NCI-H2107 treated with DMSO at 0.1 percent for 48 hours (cell line): ENCODE measurements around the gene SLC1A4.
"Not testable (repeated sequence)": the region's sequence is repeated elsewhere in the genome, so short reads cannot be mapped to it uniquely, and the experiment has no call there.

Experiments used
- DNase-seq: peaks from one replicate; lab custom pipeline; 2025; ENCODE audit not compliant: unreplicated experiment; lab: John Stamatoyannopoulos, UW

SLC1A4 gene

GRCh38 chr2:64963719-64964118 is 25.5 kb upstream of the SLC1A4 start:
- no peak for DNase-seq

- no peak for DNase-seq
Measured at GRCh38 chr2:64966017-64966416, 23.2 kb upstream of the SLC1A4 start.

GRCh38 chr2:64966839-64967238 is 22.4 kb upstream of the SLC1A4 start:
- DNase-seq, result no peak

DNA sequence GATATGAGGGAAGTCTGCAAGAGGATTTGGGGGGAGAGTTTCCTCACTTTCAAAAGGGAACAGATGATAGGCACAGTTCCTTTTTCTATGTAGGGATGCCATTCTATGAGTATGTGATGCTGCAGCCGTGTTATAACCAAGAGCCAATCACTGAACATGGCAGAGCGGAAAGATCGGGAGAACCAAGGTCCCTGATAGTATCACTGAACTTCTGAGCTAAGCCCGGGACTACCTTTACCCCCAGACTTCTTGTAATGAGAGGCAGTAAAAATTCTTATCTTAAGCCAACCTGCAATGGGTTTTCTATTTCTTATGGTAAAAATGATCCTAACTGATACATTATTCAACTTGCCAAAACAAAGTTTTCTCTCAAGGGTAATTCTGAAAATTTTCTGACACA is 21.6 kb upstream of the SLC1A4 start:
- DNase-seq, result no peak

- DNase-seq, result not testable (repeated sequence)
Measured at GRCh38 chr2:64969086-64969485, 20.1 kb upstream of the SLC1A4 start.

DNA sequence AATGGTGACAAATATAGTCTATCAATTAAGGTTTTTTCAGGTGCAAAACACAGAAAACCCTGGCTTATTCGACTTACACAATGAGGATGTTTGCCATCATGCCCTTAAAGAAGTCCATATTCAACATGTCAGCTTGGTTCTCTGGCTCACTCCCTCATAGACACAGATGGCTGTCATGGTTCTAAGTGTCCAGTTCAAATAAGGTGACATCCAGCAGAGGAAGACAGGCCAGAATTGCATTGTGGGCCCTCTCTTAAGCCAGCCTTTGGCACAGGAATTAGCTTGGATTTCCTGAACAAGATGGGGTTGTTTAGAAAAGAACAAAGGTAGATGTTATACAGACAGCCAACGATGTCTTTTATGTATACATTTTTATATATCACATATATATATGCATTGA is 18.7 kb upstream of the SLC1A4 start:
- DNase-seq, result no peak

DNA sequence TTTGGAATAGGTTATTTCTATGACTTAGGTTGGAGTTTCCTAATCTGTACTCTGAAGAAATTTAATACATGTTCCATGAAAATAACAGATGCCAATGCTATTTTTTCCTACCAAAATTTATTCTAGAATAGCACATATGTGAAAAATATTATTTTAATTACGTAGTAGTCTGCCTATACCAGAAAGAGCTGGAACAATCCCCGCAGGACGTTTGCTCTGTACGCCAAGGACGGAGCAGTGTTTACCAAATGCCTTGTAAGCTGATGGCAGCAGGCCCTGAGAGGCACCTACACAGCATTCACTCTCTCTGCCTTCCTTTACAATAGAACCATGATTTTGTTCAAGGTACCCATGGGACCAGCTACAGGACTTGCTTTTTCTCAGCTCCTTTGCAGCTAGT is 16.8 kb upstream of the SLC1A4 start:
- no peak for DNase-seq

DNA sequence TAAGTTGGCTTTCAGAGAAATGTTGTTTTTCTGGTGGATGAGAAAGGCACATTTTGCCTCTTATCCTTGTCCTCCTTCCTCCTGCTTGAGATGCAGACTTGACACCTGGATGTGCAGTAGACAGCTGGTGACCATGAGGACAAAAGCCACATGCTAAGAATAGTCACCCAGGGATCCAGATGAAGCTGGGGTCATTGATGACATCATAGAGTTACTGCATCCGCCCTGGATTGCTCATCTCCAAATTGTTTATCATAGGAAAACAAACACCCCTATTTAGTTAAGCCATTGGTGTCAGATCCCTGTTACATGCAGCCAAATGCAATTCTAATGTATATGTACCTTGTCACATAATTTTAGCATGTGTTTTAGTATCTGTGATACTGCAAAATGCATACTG is 16.3 kb upstream of the SLC1A4 start:
- DNase-seq, result no peak

GRCh38 chr2:64975232-64975821 is 13.9 kb upstream of the SLC1A4 start:
- no peak for DNase-seq

DNA sequence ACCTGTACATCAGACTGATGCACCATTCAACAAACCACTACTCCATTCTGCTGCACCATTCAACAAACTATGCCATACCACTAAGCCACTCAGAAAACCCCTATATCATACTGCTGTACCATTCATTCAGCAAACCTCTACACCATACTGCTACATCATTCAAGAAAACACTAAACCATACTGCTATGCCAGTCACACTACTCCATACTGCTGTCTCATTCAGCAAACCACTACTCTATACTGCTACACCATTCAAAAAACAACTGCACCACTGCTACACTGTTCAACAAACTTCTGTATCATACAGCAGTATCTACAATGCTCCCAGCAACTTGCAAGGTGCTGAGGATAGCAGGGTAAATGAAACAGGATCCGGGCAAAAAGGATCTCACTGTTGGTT is 12.9 kb upstream of the SLC1A4 start:
- DNase-seq, result no peak

DNA sequence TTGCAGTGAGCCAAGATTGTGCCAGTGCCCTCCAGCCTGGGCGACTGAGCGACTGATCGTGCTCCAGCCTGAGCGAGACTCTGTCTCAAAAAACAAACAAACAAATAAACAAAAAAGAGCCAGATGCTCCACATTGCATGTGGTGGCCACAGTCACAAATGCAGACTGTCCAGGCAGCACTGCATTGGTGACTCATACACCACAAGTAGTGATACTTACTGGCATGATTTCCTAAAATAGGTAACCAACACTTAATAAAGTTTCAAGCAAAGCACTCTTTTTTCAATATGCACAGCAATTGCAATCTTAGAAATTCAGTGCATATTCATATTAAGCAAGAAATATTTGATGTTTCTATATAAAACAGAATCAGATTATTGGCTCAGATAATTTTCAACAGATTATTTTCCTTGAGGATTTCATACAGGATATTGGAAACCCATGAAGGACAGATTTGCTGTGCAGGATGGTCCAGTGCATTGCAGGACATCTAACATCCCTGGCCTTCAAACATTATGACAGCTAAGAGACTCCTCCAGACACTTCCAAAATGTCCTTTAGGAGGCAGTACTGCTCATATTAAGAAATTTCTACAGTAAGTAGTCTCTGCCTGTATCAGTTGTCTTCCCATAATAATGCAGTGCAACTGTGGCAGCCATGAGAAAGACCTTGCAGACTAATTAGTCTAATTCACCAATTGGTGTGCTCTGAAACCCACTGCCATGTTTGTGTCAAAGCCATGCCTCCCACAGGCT is 10.5 kb upstream of the SLC1A4 start:
- no peak for DNase-seq

GRCh38 chr2:64979744-64980143 is 9.5 kb upstream of the SLC1A4 start:
- peak; percentile 43 for DNase-seq

DNA sequence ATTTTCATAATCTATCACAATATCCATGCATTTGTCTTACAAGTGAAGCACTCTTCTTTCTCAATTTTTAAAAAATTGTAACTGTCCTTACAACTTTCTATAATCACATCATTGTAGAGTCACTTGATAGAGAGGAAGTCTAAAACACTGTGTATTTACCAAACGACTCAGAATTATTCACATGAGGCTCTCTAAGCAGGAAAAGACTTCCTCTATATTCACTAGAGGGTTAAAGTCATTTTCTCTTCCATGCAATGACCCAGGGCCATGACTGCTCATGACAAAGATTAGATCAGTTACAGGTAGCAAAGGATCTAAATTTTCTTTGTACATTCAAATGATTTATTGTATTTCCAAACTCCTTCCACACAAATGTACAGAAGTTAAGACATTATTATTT is 9.0 kb upstream of the SLC1A4 start:
- no peak for DNase-seq

DNA sequence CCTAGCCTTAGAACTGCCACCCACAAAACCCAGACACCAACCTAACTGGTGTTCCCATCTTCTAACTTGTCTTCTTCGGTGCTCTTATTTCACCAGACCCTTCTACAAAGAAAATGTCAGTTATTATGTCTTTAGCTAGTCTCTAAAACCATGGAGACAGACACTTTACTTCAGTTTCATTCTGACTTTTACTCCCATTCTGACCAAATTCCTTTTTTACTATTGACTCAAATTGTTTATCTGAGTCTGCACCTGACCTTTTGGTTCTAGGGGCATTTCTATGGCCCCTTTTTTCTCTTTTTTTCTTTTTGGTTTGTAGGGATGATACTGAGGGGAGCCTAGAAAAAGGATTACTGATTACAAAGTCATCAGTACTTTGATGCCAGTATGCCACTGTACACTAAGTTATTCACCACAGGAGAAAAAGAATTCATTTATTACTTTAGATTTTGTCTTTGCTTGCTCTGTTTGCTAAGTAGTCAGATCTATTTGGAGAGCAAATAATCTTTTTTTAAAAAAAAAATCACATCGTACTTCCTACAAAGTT is 6.8 kb upstream of the SLC1A4 start:
- DNase-seq, result no peak

DNA sequence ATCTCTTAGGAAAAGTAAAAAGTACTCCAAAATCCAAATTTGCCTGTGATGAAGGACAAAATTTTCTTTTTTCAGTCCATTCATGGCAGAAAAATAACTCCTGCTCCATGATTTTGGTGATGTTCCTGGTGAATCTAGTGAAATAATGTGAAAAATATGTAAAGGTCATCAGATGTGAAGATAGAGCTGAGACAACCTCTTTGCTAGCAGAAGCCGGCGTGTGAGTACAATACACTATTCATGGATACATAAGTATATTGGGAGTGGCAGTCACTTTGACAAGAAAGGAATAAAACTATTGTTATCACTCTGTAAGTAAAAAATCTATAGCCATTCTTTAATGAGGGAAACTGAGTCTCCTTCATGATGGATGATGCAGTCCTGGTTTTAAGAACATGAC is 6.3 kb upstream of the SLC1A4 start:
- DNase-seq, result no peak

DNA sequence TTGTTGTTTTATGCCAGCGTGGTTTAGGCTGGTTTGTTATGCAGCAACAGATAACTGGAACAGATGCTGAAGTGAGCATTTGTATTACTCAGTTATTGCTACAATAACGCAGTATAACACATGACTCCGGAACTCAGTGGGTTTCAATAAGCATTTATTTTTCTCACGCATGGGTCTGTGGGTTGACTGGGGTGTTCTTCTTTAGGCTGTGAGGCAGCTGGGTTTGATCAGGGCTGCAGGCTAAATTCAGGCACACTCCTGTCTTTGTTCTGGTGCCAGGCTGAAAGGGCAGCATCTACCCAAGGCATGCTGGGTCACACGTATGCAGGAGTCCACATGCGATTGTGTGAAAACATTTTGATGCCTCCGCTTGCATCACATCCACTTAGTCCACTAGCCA is 3.8 kb upstream of the SLC1A4 start:
- no peak for DNase-seq

DNA sequence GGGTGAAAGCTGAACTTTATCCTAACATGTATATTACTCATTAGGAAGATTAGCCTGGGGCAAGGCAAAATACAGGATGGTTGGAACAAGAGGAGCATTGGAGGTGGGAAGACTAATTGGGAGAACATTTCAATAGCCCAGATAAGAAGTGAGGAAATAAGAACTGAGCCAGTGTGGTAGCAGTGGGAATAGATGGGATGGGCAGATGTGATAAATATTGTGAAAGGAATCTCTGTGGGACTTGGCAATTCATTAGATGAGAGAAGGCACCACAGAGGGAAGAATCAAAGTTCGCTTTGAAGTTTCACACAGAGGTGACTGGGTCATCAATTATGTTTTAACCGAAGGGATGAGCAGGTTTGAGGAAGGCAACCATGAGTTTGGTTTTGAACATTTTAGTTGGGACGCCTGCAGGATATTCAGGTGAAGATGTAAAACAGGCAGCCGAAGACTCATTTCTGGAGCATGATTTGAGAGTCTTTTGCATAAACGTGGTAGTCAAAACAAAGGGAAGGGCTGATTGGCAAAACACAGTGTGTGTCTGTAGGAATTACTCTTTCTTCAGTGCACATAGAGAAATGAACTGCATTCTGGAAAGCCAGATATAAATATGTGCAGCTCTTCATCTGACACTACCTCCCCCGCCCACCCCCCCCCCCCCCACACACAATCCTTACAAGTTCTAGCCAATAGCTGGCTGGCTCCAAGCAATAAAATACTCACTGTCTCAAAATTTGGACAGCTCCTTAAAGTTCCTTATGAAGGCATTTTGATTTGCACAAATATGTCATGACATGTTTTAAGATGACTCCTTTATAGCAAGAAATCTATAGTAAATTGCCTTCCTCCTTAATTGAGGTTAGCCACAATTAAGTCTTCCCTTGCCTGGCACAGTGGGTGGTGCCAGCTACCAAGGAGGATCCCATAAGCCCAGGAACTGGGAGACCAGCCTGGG is 1.9 kb upstream of the SLC1A4 start:
- no peak for DNase-seq

DNA sequence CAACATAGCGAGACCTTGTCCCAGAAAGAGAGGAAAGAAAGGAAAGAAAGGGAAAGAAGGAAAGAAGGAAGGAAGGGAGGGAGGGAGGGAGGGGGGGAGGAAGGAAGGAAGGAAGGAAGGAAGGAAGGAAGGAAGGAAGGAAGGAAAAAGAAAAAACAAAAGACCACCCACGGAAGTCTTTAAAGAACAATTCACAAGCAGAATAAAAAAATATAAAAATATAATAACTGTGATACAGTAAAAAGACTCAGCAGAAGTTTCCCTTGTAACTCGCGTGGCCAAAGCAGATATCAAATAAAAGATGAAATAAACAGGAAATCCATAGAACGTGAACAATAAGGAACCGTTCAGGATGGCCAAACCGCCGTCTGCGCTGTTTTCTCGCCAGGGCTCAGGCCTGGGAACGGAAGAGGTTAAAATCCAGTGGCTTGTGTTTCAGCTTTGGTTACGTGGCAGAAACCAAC is 1.2 kb upstream of the SLC1A4 start:
- no peak for DNase-seq

DNA sequence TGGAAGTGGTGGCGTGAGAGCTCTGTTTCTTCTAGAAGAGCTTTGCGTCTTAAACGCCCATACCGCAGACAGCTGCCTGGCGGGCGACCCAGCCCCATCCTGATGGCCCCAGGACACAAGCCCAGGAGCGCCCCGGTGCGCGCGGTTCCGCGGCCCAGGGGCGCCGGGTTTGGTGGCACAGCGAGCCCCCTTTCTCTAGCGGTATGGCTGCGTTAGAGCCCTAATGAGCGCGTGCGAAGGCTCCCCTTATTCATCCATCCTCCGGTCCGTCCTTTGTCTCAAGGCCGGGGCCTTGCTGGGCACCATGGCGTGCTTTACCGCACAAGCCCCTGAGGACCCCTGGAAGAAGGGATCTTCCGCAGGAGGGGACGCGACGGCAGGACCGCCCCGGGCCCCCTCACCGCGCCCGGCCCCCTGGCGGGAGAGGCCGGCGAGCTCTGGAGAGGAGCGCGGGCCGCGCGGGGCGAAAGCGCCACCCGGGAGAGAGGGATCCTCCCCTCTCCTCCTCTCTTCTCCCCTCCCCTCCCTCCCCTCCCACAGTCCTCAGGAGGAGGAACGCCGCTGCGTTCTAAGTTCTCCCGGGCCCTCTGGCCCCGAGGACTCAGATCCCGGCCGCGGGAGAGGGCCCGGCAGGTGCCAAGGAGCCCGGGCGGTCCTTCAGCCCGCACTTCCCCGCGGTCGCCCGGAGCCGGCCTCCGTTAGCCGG is 626 bp upstream of the SLC1A4 start:
- DNase-seq, result peak; percentile 64

GRCh38 chr2:64989982-64990614 is 899 bp downstream of the SLC1A4 start:
- no peak for DNase-seq
